ENCODE measurements around the gene COQ10A. TPM values are rescaled to one million over a fixed set of nuclear protein-coding genes. Genes with fewer than 3 reads are reported as not detected.

The COQ10A gene
- total and polyA plus RNA-seq, 2 experiments from 2014 or later = 9.8 to 10.3 TPM

GRCh38 chr12:56237552-56237951 lies 29.2 kb upstream of the COQ10A start:
- Histone ChIP-seq H3K9ac (no peak overlapping the region), H3K4me2 (ENCODE audit: unreplicated experiment) (no peak overlapping the region), H3K4me3 (no peak overlapping the region), H3K79me2 (ENCODE audit: insufficient read depth) (no peaks in the 10 kb centered on the region), H3K4me1 (ENCODE audit: insufficient read depth) (no peaks in the 10 kb centered on the region), H3K27ac (no peak overlapping the region), H3F3A (ENCODE audit: insufficient read depth) (peaks cover 10% of the 10 kb centered on the region; the same call in 1 of the 2 replicates), H3K27me3 (replicated peaks; ENCODE audit: insufficient read depth) (no peaks in the 10 kb centered on the region), H3K36me3 (ENCODE audit: low read depth) (peaks cover 17% of the 10 kb centered on the region; the same call in 1 of the 2 replicates), H3K9me2 (ENCODE audit: insufficient read depth) (no peaks in the 10 kb centered on the region), H2AFZ (no peak overlapping the region), H3K9me3 (ENCODE audit: low read depth) (no peaks in the 10 kb centered on the region), H4K20me1 (ENCODE audit: insufficient read depth) (no peaks in the 10 kb centered on the region)
- in situ Hi-C loops (cut with MboI) = no loop called here
- DNase-seq = no peak
- no peak for TF ChIP-seq EZH2 (IDR thresholded peaks at IDR 0.05; ENCODE audit: insufficient read depth, poor library complexity, severe bottlenecking)
- 82 to 84% methylated on average over 11 of the region's 11 CpGs for WGBS, 2 experiments (ENCODE audit: low coverage in 1 of 2, low lambda C conversion rate in 2 of 2, missing lambda C conversion rate in 2 of 2)

- in situ Hi-C loops (cut with MboI) = no loop called here
- Histone ChIP-seq H4K20me1 (ENCODE audit: insufficient read depth) (no peaks in the 10 kb centered on the region), H3K4me1 (ENCODE audit: insufficient read depth) (0 out of 2 replicates have a peak, but pooled peaks cover 9% of the 10 kb centered on the region), H3K36me3 (ENCODE audit: low read depth) (peaks cover 38% of the 10 kb centered on the region), H3K4me3 (no peak overlapping the region), H3K27ac (no peak overlapping the region), H3F3A (ENCODE audit: insufficient read depth) (0 out of 2 replicates have a peak, but pooled peaks cover 5% of the 10 kb centered on the region), H3K9ac (no peak overlapping the region), H3K27me3 (replicated peaks; ENCODE audit: insufficient read depth) (no peaks in the 10 kb centered on the region), H3K9me2 (ENCODE audit: insufficient read depth) (no peaks in the 10 kb centered on the region), H2AFZ (no peak overlapping the region), H3K79me2 (ENCODE audit: insufficient read depth) (no peaks in the 10 kb centered on the region), H3K4me2 (ENCODE audit: unreplicated experiment) (no peak overlapping the region), H3K9me3 (ENCODE audit: low read depth) (no peaks in the 10 kb centered on the region)
- WGBS, 2 experiments (ENCODE audit: low coverage in 1 of 2, low lambda C conversion rate in 2 of 2, missing lambda C conversion rate in 2 of 2) = 86% methylated on average over 9 of the region's 9 CpGs
- TF ChIP-seq EZH2 (IDR thresholded peaks at IDR 0.05; ENCODE audit: insufficient read depth, poor library complexity, severe bottlenecking) (no peak), EZH2phosphoT487 (IDR thresholded peaks at IDR 0.05; ENCODE audit: insufficient read depth, low read depth) (no peak)
- DNase-seq = no peak
Measured at GRCh38 chr12:56241424-56242303, 25.1 kb upstream of the COQ10A start.

- Histone ChIP-seq H3K27ac (no peak overlapping the region), H3K4me2 (ENCODE audit: unreplicated experiment) (no peak overlapping the region), H3K9ac (no peak overlapping the region), H3K9me3 (ENCODE audit: low read depth) (no peaks in the 10 kb centered on the region), H3K4me1 (ENCODE audit: insufficient read depth) (0 out of 2 replicates have a peak, but pooled peaks cover 9% of the 10 kb centered on the region), H3K27me3 (replicated peaks; ENCODE audit: insufficient read depth) (no peaks in the 10 kb centered on the region), H4K20me1 (ENCODE audit: insufficient read depth) (no peaks in the 10 kb centered on the region), H3K4me3 (no peak overlapping the region), H3F3A (ENCODE audit: insufficient read depth) (0 out of 2 replicates have a peak, but pooled peaks cover 5% of the 10 kb centered on the region), H3K79me2 (ENCODE audit: insufficient read depth) (no peaks in the 10 kb centered on the region), H3K36me3 (ENCODE audit: low read depth) (peaks cover 41% of the 10 kb centered on the region), H2AFZ (no peak overlapping the region), H3K9me2 (ENCODE audit: insufficient read depth) (no peaks in the 10 kb centered on the region)
- in situ Hi-C loops (cut with MboI) = no loop called here
- TF ChIP-seq EZH2 (IDR thresholded peaks at IDR 0.05; ENCODE audit: insufficient read depth, poor library complexity, severe bottlenecking) (no peak), EZH2phosphoT487 (IDR thresholded peaks at IDR 0.05; ENCODE audit: insufficient read depth, low read depth) (no peak)
- no peak for DNase-seq
- WGBS, 2 experiments (ENCODE audit: low coverage in 1 of 2, low lambda C conversion rate in 2 of 2, missing lambda C conversion rate in 2 of 2) = 90 to 92% methylated on average over 13 of the region's 13 CpGs
Measured at GRCh38 chr12:56242986-56243385, 23.8 kb upstream of the COQ10A start.

GRCh38 chr12:56243731-56244181 lies 23.0 kb upstream of the COQ10A start:
- Histone ChIP-seq H3K27ac (no peak overlapping the region; the same call in 1 of the 2 replicates), H3K27me3 (replicated peaks; ENCODE audit: insufficient read depth) (no peaks in the 10 kb centered on the region), H2AFZ (no peak overlapping the region), H4K20me1 (ENCODE audit: insufficient read depth) (no peaks in the 10 kb centered on the region), H3F3A (ENCODE audit: insufficient read depth) (0 out of 2 replicates have a peak, but pooled peaks cover 3% of the 10 kb centered on the region), H3K36me3 (ENCODE audit: low read depth) (peaks cover 47% of the 10 kb centered on the region), H3K9me3 (ENCODE audit: low read depth) (no peaks in the 10 kb centered on the region), H3K79me2 (ENCODE audit: insufficient read depth) (0 out of 2 replicates have a peak, but pooled peaks cover 6% of the 10 kb centered on the region), H3K9ac (0 out of 2 replicates have a peak overlapping the region, but pooled peaks have one; percentile 26), H3K9me2 (ENCODE audit: insufficient read depth) (no peaks in the 10 kb centered on the region), H3K4me2 (ENCODE audit: unreplicated experiment) (no peak overlapping the region), H3K4me3 (no peak overlapping the region), H3K4me1 (ENCODE audit: insufficient read depth) (0 out of 2 replicates have a peak, but pooled peaks cover 9% of the 10 kb centered on the region)
- in situ Hi-C loops (cut with MboI) = no loop called here
- DNase-seq = peak; percentile 44
- WGBS, 2 experiments (ENCODE audit: low coverage in 1 of 2, low lambda C conversion rate in 2 of 2, missing lambda C conversion rate in 2 of 2) = 55 to 57% methylated on average over 3 of the region's 3 CpGs
- TF ChIP-seq EZH2 (IDR thresholded peaks at IDR 0.05; ENCODE audit: insufficient read depth, poor library complexity, severe bottlenecking) (no peak), EZH2phosphoT487 (IDR thresholded peaks at IDR 0.05; ENCODE audit: insufficient read depth, low read depth) (no peak)
